K562 (cell line): ENCODE results near the gene TMPRSS9. TPM values are rescaled to one million over a fixed set of nuclear protein-coding genes. Genes with fewer than 3 reads are reported as not detected.

Experiments
- BDP1 ChIP-seq: IDR thresholded peaks from 3 replicates; pipeline ENCODE4 v1.6.1; 2011; ENCODE audit not compliant: insufficient read length, insufficient read depth
- CREB1 ChIP-seq, 2 experiments: sonication (generic) in 1 of 2; formaldehyde crosslinking in 1 of 2; IDR thresholded peaks; 2 replicates each; pipeline versions ENCODE4 v1.6.1 to v1.8.0; 2012 to 2022; ENCODE audit warnings: inconsistent platforms in 1 of 2, mild to moderate bottlenecking in 1 of 2, missing genetic modification reagents in 1 of 2, moderate library complexity in 1 of 2
- ELK3 ChIP-seq: fragments of 450-650 bp; formaldehyde crosslinking; IDR thresholded peaks from 2 replicates; pipeline ENCODE4 v1.4.0; 2020; ENCODE audit warnings: mild to moderate bottlenecking
- FOXP4 ChIP-seq: sonication (generic); formaldehyde crosslinking; IDR thresholded peaks from 2 replicates; pipeline ENCODE4 v1.8.0; 2022; ENCODE audit warnings: mild to moderate bottlenecking, missing genetic modification reagents, borderline replicate concordance
- GTF3C2 ChIP-seq: IDR thresholded peaks from 3 replicates; pipeline ENCODE4 v1.6.1; 2011; ENCODE audit warnings: borderline replicate concordance, mild to moderate bottlenecking, moderate library complexity; ENCODE audit not compliant: insufficient read length; ENCODE audit errors: extremely low read depth
- HDAC6 ChIP-seq: IDR thresholded peaks from 2 replicates; pipeline ENCODE4 v1.6.1; 2012; ENCODE audit warnings: low read depth, mild to moderate bottlenecking, control low read depth, inconsistent platforms, low read length, moderate library complexity
- KLF16 ChIP-seq: IDR thresholded peaks from 2 replicates; pipeline ENCODE4 v1.6.1; 2016; ENCODE audit warnings: antibody characterized with exemption
- NR1H2 ChIP-seq: sonication (generic); formaldehyde crosslinking; IDR thresholded peaks from 2 replicates; pipeline ENCODE4 v1.4.0; 2020; ENCODE audit warnings: mild to moderate bottlenecking, missing genetic modification reagents
- POLR2G ChIP-seq: fragments of 200-400 bp; formaldehyde crosslinking; IDR thresholded peaks from 2 replicates; pipeline ENCODE4 v1.6.1; 2017; ENCODE audit warnings: low read depth, mild to moderate bottlenecking, antibody characterized with exemption, low read length, moderate library complexity
- RBM14 ChIP-seq: fragments of 200-400 bp; formaldehyde crosslinking; IDR thresholded peaks from 2 replicates; pipeline ENCODE4 v1.6.1; 2018; ENCODE audit warnings: low read depth, mild to moderate bottlenecking, low read length, moderate library complexity, borderline replicate concordance; ENCODE audit not compliant: insufficient read depth
- SIN3A ChIP-seq, 2 experiments: fragments of 150-350 bp in 1 of 2; IDR thresholded peaks; 2 replicates each; pipeline ENCODE4 v1.6.1; 2011 to 2016; ENCODE audit warnings: borderline replicate concordance in 2 of 2, low read depth in 2 of 2, low read length in 2 of 2, mild to moderate bottlenecking in 2 of 2, moderate library complexity in 2 of 2; ENCODE audit not compliant: control insufficient read depth in 1 of 2
- ZC3H11A ChIP-seq: IDR thresholded peaks from 2 replicates; pipeline ENCODE4 v1.6.1; 2012; ENCODE audit warnings: low read depth, low read length, improper control_type of control experiment
- ZFP36 ChIP-seq: fragments of 150-350 bp; IDR thresholded peaks from 2 replicates; pipeline ENCODE4 v1.6.1; 2018; ENCODE audit warnings: low read length, low read depth; ENCODE audit not compliant: partially characterized antibody
- ZNF124 ChIP-seq: sonication (generic); formaldehyde crosslinking; IDR thresholded peaks from 2 replicates; pipeline ENCODE4 v1.8.1; 2022; ENCODE audit warnings: missing genetic modification reagents
- ZNF212 ChIP-seq: fragments of 450-650 bp; formaldehyde crosslinking; IDR thresholded peaks from 2 replicates; pipeline ENCODE4 v1.4.0; 2020; ENCODE audit warnings: mild to moderate bottlenecking
- ZNF57 ChIP-seq: fragments of 450-650 bp; formaldehyde crosslinking; IDR thresholded peaks from 2 replicates; pipeline ENCODE4 v1.4.0; 2020; ENCODE audit warnings: mild to moderate bottlenecking, moderate library complexity
- ZZZ3 ChIP-seq: fragments of 450-650 bp; IDR thresholded peaks from 2 replicates; pipeline ENCODE4 v1.6.1; 2016; ENCODE audit warnings: antibody characterized with exemption, mild to moderate bottlenecking, moderate library complexity
- polyA plus RNA-seq, 8 experiments: library from polyadenylated mRNA; depleted of rRNA in 4 of 8; stranded (reverse) in 5 of 8; unstranded in 3 of 8; fragments of >200 nt; fragmentation: Nextera tagmentation in 2 of 8; fragmentation: Illumina TruSeq in 1 of 8; extraction: Ambion mirVana in 2 of 8; extraction: Trizol in 1 of 8; gene quantifications; 2 replicates each; pipeline versions ENCODE4 v1.2.1 to v1.2.3, GENCODE V29; 2011 to 2014; ENCODE audit warnings: inconsistent platforms in 1 of 8, missing spikeins in 1 of 8
- total RNA-seq, 7 experiments: library from RNA; depleted of rRNA in 6 of 7; stranded (reverse); fragments of >200 nt in 6 of 7; fragmentation: Illumina TruSeq in 2 of 7; extraction: Trizol in 2 of 7; gene quantifications; 2 replicates each; pipeline versions ENCODE4 v1.2.1 to v1.2.3, GENCODE V29; 2011 to 2021; ENCODE audit warnings: low replicate concordance in 1 of 7

The TMPRSS9 gene
- total and polyA plus RNA-seq, 9 of the 15 experiments (the other 6 are each of a cell fraction or from before 2014, with no cell fraction given): 0.01 to 0.03 TPM; not detected in 7

- TF ChIP-seq FOXP4 (no peak), ELK3 (CRISPR knock-in tag) (no peak), RBM14 (no peak), GTF3C2 (no peak), SIN3A (IDR thresholded peaks at IDR 0.05; ENCODE audit: borderline replicate concordance in 2 of 2, control insufficient read depth in 1 of 2, low read depth in 2 of 2, low read length in 2 of 2) (peak in 1 of 2 experiments; percentile 92; a peak in 1 of 4 replicates), ZC3H11A (no peak), ZZZ3 (no peak), BDP1 (no peak), NR1H2 (no peak), POLR2G (no peak), ZNF124 (CRISPR knock-in tag) (no peak), KLF16 (0 out of 2 replicates have a peak, but pooled peaks have one; percentile 46), CREB1 (IDR thresholded peaks at IDR 0.05) (no peak), CREB1 (CRISPR knock-in tag; IDR thresholded peaks at IDR 0.05) (no peak), ZNF212 (CRISPR knock-in tag) (no peak), ZNF57 (CRISPR knock-in tag) (no peak), HDAC6 (no peak), ZFP36 (no peak)
Observed at GRCh38 chr19:2345794-2346663, 14.0 kb upstream of the TMPRSS9 start (continued).
